ENCODE measurements around the gene ARFGAP3. TPM values are rescaled to one million over a fixed set of nuclear protein-coding genes. Genes with fewer than 3 reads are reported as not detected.

The ARFGAP3 gene
- total RNA-seq, 1 donor from 2014 or later, result 39.9 TPM

- Histone ChIP-seq H3K27ac (no peak overlapping the region), H3K9me3 (no peaks in the 10 kb centered on the region), H3K4me3 (no peak overlapping the region), H3K27me3 (ENCODE audit: low read depth) (no peaks in the 10 kb centered on the region), H3K4me1 (peaks cover 5% of the 10 kb centered on the region), H3K36me3 (no peaks in the 10 kb centered on the region)
- DNase-seq, result no peak
- intact Hi-C loops (cut with DNase I), result no loop called here
- TF ChIP-seq CTCF (IDR thresholded peaks at IDR 0.05), result no peak
- ATAC-seq, result no peak
Measured at GRCh38 chr22:42777126-42777525, 79.9 kb downstream of the ARFGAP3 start.

- H3K36me3 ChIP-seq, result no peaks in the 10 kb centered on the region
- DNase-seq, result no peak
- intact Hi-C loops (cut with DNase I), result no loop called here
- no peak for ATAC-seq
- H3K27me3 ChIP-seq (ENCODE audit: low read depth), result no peaks in the 10 kb centered on the region
- no peaks in the 10 kb centered on the region for H3K9me3 ChIP-seq
- H3K4me3 ChIP-seq, result no peak overlapping the region
- peaks cover 15% of the 10 kb centered on the region for H3K4me1 ChIP-seq
- H3K27ac ChIP-seq, result no peak overlapping the region
- TF ChIP-seq CTCF (IDR thresholded peaks at IDR 0.05), result no peak
Measured at GRCh38 chr22:42773167-42773566, 83.9 kb downstream of the ARFGAP3 start.

DNA sequence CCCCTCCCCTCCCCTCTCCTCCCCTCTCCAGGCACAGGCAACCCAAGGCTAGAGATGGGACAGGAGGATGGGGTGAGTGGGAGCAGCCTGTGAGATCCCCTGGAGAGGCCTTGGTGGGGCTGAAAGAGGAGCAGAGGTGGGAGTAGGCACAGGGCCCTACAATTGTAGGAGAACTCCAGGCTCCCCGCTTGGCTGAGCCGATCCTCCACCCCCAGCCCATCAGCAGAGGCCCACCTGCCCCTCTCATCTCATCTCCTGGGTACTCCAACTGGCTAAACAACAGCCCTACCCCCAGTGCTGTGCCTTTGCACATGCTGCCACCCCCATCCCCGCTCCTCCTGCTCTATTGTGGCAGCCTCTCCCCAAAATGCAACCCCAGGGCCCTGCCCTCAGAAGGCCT lies 84.4 kb downstream of the ARFGAP3 start:
- DNase-seq, result no peak
- no peaks in the 10 kb centered on the region for H3K27me3 ChIP-seq (ENCODE audit: low read depth)
- no peak for ATAC-seq
- no peak overlapping the region for H3K27ac ChIP-seq
- intact Hi-C loops (cut with DNase I), result no loop called here
- no peak overlapping the region for H3K4me3 ChIP-seq
- no peaks in the 10 kb centered on the region for H3K9me3 ChIP-seq
- no peak for TF ChIP-seq CTCF (IDR thresholded peaks at IDR 0.05)
- peaks cover 15% of the 10 kb centered on the region for H3K4me1 ChIP-seq
- no peaks in the 10 kb centered on the region for H3K36me3 ChIP-seq

DNA sequence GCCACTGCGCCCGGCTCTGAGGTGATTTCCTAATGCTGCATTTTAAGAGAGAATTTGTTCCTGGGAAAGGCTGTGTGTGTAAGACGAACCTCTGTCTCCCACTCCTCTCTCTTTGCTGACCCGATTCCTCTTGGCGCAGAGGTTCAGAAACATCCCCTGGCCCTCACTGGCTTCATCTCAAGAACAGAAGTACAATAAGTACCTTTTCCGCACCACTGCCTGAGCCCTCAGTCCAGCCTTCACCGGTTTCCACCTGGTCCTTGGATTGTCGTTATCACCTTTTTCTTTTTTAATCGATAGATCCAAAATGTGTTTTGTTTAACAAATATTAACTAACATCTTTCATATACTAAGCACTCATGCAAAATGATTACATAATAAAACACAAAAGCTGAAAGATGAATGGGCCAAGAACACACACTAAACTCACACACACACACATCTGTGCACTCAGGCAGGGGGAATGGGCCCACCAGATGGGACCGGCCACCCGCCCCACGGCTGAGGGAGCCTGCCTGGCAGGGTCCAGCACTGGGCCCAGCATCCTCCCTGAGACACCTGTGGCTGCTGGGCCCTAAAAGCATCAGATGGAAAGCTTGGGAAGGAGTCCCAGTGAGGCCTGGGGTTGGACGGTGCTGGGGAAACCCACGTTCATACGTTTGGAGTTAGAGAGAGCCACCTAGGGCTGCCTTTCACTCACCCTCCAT lies 86.0 kb downstream of the ARFGAP3 start:
- Histone ChIP-seq H3K9me3 (no peaks in the 10 kb centered on the region), H3K36me3 (no peaks in the 10 kb centered on the region), H3K27ac (no peak overlapping the region), H3K4me1 (peaks cover 15% of the 10 kb centered on the region), H3K4me3 (no peak overlapping the region), H3K27me3 (ENCODE audit: low read depth) (no peaks in the 10 kb centered on the region)
- no peak for TF ChIP-seq CTCF (IDR thresholded peaks at IDR 0.05)
- ATAC-seq (no peak), DNase-seq (no peak)
- intact Hi-C loops (cut with DNase I), result no loop called here

GRCh38 chr22:42770448-42770726 lies 86.7 kb downstream of the ARFGAP3 start:
- Histone ChIP-seq H3K4me1 (peaks cover 15% of the 10 kb centered on the region), H3K4me3 (peak overlapping the region; percentile 35), H3K27me3 (ENCODE audit: low read depth) (no peaks in the 10 kb centered on the region), H3K36me3 (no peaks in the 10 kb centered on the region), H3K9me3 (no peaks in the 10 kb centered on the region), H3K27ac (no peak overlapping the region)
- no peak for TF ChIP-seq CTCF (IDR thresholded peaks at IDR 0.05)
- DNase-seq (no peak), ATAC-seq (no peak)
- intact Hi-C loops (cut with DNase I), result no loop called here

All from lower lobe of right lung (tissue), 2 donors.